SK-N-SH (cell line): ENCODE data around the gene ASPG. TPM values are rescaled to one million over a fixed set of nuclear protein-coding genes. Genes with fewer than 3 reads are reported as not detected.

Experiments
- CTCF ChIA-PET: fragments of 300-600, 350-600 bp; formaldehyde crosslinking; extraction: SDS; loops from one replicate; lab custom pipeline; 2021; lab: Yijun Ruan, JAX
- POLR2A ChIA-PET: fragments of 350-600 bp; sonication (Branson Sonifier 250); formaldehyde crosslinking; extraction: SDS; loops from one replicate; lab custom pipeline; 2020; ENCODE audit warnings: antibody characterized with exemption, inconsistent platforms; lab: Yijun Ruan, JAX
- DNase-seq: peaks from one replicate; pipeline ENCODE4 v3.0.0; 2012
- H2AFZ ChIP-seq: fragments of 200-600 bp; sonication (generic); 2 replicates; pipeline ENCODE4 v1.8.1; 2016; ENCODE audit warnings: antibody characterized with exemption, mild to moderate bottlenecking, low read depth
- H3F3A ChIP-seq: fragments of 200-600 bp; sonication (generic); replicated peaks from 2 replicates; pipeline ENCODE3; 2016; ENCODE audit warnings: antibody characterized with exemption, mild to moderate bottlenecking; ENCODE audit not compliant: insufficient read depth
- H3K27ac ChIP-seq, 2 experiments: fragments of 200-500 bp in 1 of 2; fragments of 200-600 bp in 1 of 2; sonication (Bioruptor generic) in 1 of 2; sonication (generic), shearing (Covaris generic) in 1 of 2; 2 replicates each; pipeline versions ENCODE4 v1.5.1 to v1.6.1; 2014 to 2016; ENCODE audit warnings: low read depth in 2 of 2, inconsistent platforms in 1 of 2, low read length in 1 of 2, mild to moderate bottlenecking in 1 of 2, mixed read lengths in 1 of 2
- H3K27me3 ChIP-seq: fragments of 200-600 bp; sonication (generic), shearing (Covaris generic); 2 replicates; pipeline ENCODE4 v1.6.1; 2016; ENCODE audit warnings: mixed run types; ENCODE audit not compliant: insufficient read depth
- H3K36me3 ChIP-seq, 2 experiments: fragments of 200-500 bp in 1 of 2; fragments of 200-600 bp in 1 of 2; sonication (Bioruptor generic) in 1 of 2; sonication (generic) in 1 of 2; replicated peaks in 1 of 2; 2 replicates each; pipeline versions ENCODE3 to v1.5.1; 2014 to 2016; ENCODE audit warnings: low read length in 1 of 2, mild to moderate bottlenecking in 1 of 2; ENCODE audit not compliant: insufficient read depth in 2 of 2, control insufficient read depth in 1 of 2
- H3K4me1 ChIP-seq, 2 experiments: fragments of 200-500 bp in 1 of 2; fragments of 200-600 bp in 1 of 2; sonication (Bioruptor generic) in 1 of 2; sonication (generic), shearing (Covaris generic) in 1 of 2; 2 replicates each; pipeline versions ENCODE4 v1.5.1 to v1.6.1; 2014 to 2016; ENCODE audit warnings: low read depth in 1 of 2, low read length in 1 of 2, mixed run types in 1 of 2; ENCODE audit not compliant: insufficient read depth in 2 of 2, control insufficient read depth in 1 of 2
- H3K4me2 ChIP-seq: fragments of 200-600 bp; sonication (generic), shearing (Covaris generic); 2 replicates; pipeline ENCODE4 v1.6.1; 2017; ENCODE audit warnings: mixed run types
- H3K4me3 ChIP-seq, 2 experiments: fragments of 200-500 bp in 1 of 2; fragments of 200-600 bp in 1 of 2; sonication (Bioruptor generic) in 1 of 2; sonication (generic), shearing (Covaris generic) in 1 of 2; 2 replicates each; pipeline versions ENCODE4 v1.5.1 to v1.8.1; 2014 to 2016; ENCODE audit warnings: low read depth in 2 of 2, inconsistent platforms in 1 of 2, low read length in 1 of 2, mild to moderate bottlenecking in 1 of 2, mixed read lengths in 1 of 2, moderate library complexity in 1 of 2
- H3K79me2 ChIP-seq: fragments of 200-600 bp; sonication (generic); 2 replicates; pipeline ENCODE4 v1.8.1; 2017; ENCODE audit warnings: mild to moderate bottlenecking; ENCODE audit not compliant: insufficient read depth
- H3K9ac ChIP-seq: fragments of 200-600 bp; sonication (generic); 2 replicates; pipeline ENCODE4 v1.6.1; 2017; ENCODE audit warnings: mixed run types
- H3K9me2 ChIP-seq: fragments of 200-600 bp; sonication (generic); 2 replicates; pipeline ENCODE4 v1.6.1; 2017; ENCODE audit warnings: mixed run types
- H3K9me3 ChIP-seq: fragments of 200-600 bp; sonication (generic); 2 replicates; pipeline ENCODE4 v1.6.1; 2017; ENCODE audit warnings: mixed run types, mild to moderate bottlenecking, moderate library complexity
- H4K20me1 ChIP-seq: fragments of 200-600 bp; sonication (generic); 2 replicates; pipeline ENCODE4 v1.6.1; 2017; ENCODE audit warnings: mild to moderate bottlenecking, mixed run types; ENCODE audit not compliant: insufficient read depth
- EZH2phosphoT487 ChIP-seq: fragments of 200-600 bp; sonication (generic); IDR thresholded peaks from 2 replicates; pipeline ENCODE4 v1.6.1; 2017; ENCODE audit warnings: low read depth, mixed run types, mild to moderate bottlenecking, antibody characterized with exemption, moderate library complexity, borderline replicate concordance
- FOXM1 ChIP-seq: IDR thresholded peaks from 2 replicates; pipeline ENCODE4 v1.4.0; 2012; ENCODE audit warnings: low read depth, mild to moderate bottlenecking
- GABPA ChIP-seq: IDR thresholded peaks from 2 replicates; pipeline ENCODE4 v1.4.0; 2012; ENCODE audit warnings: low read depth, mild to moderate bottlenecking
- GATA2 ChIP-seq: sonication (generic); formaldehyde crosslinking; IDR thresholded peaks from 2 replicates; pipeline ENCODE4 v1.5.0; 2020; ENCODE audit warnings: mild to moderate bottlenecking, missing genetic modification reagents
- IRF3 ChIP-seq: fragments of 150-350 bp; IDR thresholded peaks from 2 replicates; pipeline ENCODE4 v1.6.1; 2016; ENCODE audit warnings: mild to moderate bottlenecking, low read depth, low read length
- MAX ChIP-seq: IDR thresholded peaks from 2 replicates; pipeline ENCODE4 v1.4.0; 2012; ENCODE audit warnings: low read depth
- MEF2A ChIP-seq: IDR thresholded peaks from 2 replicates; pipeline ENCODE4 v1.4.0; 2012; ENCODE audit warnings: low read depth, borderline replicate concordance
- NFIC ChIP-seq: IDR thresholded peaks from 2 replicates; pipeline ENCODE4 v1.4.0; 2012; ENCODE audit warnings: borderline replicate concordance
- NRF1 ChIP-seq: IDR thresholded peaks from 2 replicates; pipeline ENCODE4 v1.6.1; 2012; ENCODE audit warnings: low read depth, mild to moderate bottlenecking, low read length
- POLR2AphosphoS5 ChIP-seq: IDR thresholded peaks from 2 replicates; pipeline ENCODE4 v1.6.1; 2012; ENCODE audit warnings: low read depth, low read length
- RAD21 ChIP-seq: IDR thresholded peaks from 2 replicates; pipeline ENCODE4 v1.6.1; 2012; ENCODE audit warnings: mild to moderate bottlenecking, low read length
- RCOR1 ChIP-seq: fragments of 150-350 bp; IDR thresholded peaks from 2 replicates; pipeline ENCODE4 v1.6.1; 2017; ENCODE audit warnings: antibody characterized with exemption, low read length
- RFX5 ChIP-seq: IDR thresholded peaks from 2 replicates; pipeline ENCODE4 v1.6.1; 2012; ENCODE audit warnings: mild to moderate bottlenecking, improper control_type of control experiment, low read length
- SMC3 ChIP-seq: IDR thresholded peaks from 2 replicates; pipeline ENCODE4 v1.6.1; 2012; ENCODE audit warnings: low read depth, low read length, improper control_type of control experiment
- TAF1 ChIP-seq: IDR thresholded peaks from 2 replicates; pipeline ENCODE4 v1.6.1; 2012; ENCODE audit warnings: low read depth, mild to moderate bottlenecking, low read length, moderate library complexity, borderline replicate concordance
- TCF12 ChIP-seq: IDR thresholded peaks from 2 replicates; pipeline ENCODE4 v1.4.0; 2012
- TEAD4 ChIP-seq: IDR thresholded peaks from 2 replicates; pipeline ENCODE4 v1.4.0; 2012; ENCODE audit warnings: mild to moderate bottlenecking, borderline replicate concordance; ENCODE audit not compliant: insufficient read depth
- ZBTB33 ChIP-seq: IDR thresholded peaks from 2 replicates; pipeline ENCODE4 v1.4.0; 2012; ENCODE audit warnings: low read depth, borderline replicate concordance
- WGBS: methylation state at CpG from one replicate; pipeline ENCODE4 v1.1.6; 2017; ENCODE audit warnings: low lambda C conversion rate; 5-methylcytosine and 5-hydroxymethylcytosine counted together
- polyA plus RNA-seq, 3 experiments: library from polyadenylated mRNA; depleted of rRNA; stranded (reverse); fragments of >200 nt; gene quantifications; 2 replicates each; pipeline ENCODE4 v1.2.3, GENCODE V29; 2012

ASPG gene
- polyA plus RNA-seq, 1 of the 3 experiments (the other 2 are of a cell fraction) = not detected

GRCh38 chr14:104139460-104140212, 54.1 kb downstream of the ASPG start:
- TF ChIP-seq RAD21 (no peak), EZH2phosphoT487 (no peak), RFX5 (no peak), NFIC (no peak), ZBTB33 (no peak), TCF12 (no peak), MEF2A (no peak), RCOR1 (no peak), MAX (no peak), IRF3 (no peak), SMC3 (no peak), GATA2 (CRISPR knock-in tag) (no peak), TEAD4 (no peak), POLR2AphosphoS5 (no peak), TAF1 (no peak), GABPA (no peak), NRF1 (no peak), FOXM1 (no peak)
- no peak for DNase-seq
- Histone ChIP-seq H3K79me2 (no peaks in the 10 kb centered on the region), H3K4me1 (peaks cover 0 to 77% of the 10 kb centered on the region in 2 experiments; a peak in 1 of 4 replicates), H3K4me3 (peak overlapping the region; percentile 51 to 70), H3K9me2 (no peaks in the 10 kb centered on the region), H3K4me2 (peak overlapping the region; percentile 90), H3K27ac (peak overlapping the region in 1 of 2 experiments; percentile 83; a peak in 1 of 4 replicates), H2AFZ (no peak overlapping the region), H3F3A (no peaks in the 10 kb centered on the region), H4K20me1 (no peaks in the 10 kb centered on the region), H3K27me3 (peaks cover 17% of the 10 kb centered on the region), H3K9ac (no peak overlapping the region), H3K36me3 (no peaks in the 10 kb centered on the region), H3K9me3 (no peaks in the 10 kb centered on the region)
- ChIA-PET CTCF (interaction anchor here (0.9 to 3.3 kb wide), 9 partner anchors 11 to 500 kb away, joined by 3 to 26 read pairs (median 5); no protein-coding TSS in a partner anchor), POLR2A (interaction anchor here (1.3 kb wide), 1 partner anchor 84 kb away, joined by 4 read pairs; no protein-coding TSS in a partner anchor)
- 61% methylated on average over 7 of the region's 14 CpGs for WGBS
